ENCODE results near the gene SMPX.

SMPX gene

DNA sequence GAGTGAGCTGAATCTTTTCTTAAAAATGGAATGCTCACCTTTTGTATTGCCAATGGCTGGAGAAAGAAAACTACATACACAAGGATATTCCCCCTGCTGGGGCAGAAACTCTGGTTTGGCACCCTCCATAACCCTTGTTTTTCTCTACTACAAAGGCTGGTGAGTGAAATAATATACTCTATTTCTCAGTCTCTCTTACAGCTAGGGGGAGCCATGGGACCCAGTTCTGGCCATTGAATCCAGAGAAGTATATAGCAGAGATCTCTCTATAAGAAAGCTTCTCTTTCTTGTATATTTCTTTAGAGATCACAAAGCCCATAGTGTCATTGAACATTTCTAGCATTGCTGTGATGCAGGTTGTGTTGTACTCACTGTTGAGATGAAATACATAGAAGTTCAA, 49.8 kb downstream of the SMPX start:
- no peak for DNase-seq

DNA sequence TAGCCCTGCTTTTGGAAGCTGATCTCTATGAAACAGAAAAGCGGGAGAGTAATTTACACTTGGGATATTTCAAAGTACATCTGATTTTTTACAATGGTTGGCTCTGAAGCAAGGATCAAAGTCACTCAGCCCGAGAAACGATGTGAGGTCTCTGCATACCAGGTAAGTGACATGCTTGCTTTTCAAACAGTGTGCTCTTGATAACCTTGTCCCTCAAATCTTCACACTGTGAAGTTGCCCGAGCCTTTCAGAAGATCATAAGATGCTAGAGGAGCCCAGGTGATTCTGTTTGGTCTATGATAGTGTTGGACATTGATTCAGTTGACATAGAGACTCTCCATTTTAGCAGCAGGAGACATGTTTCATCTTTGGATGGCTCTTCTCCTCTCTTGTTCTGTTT, 52.7 kb downstream of the SMPX start:
- no peak for DNase-seq

DNA sequence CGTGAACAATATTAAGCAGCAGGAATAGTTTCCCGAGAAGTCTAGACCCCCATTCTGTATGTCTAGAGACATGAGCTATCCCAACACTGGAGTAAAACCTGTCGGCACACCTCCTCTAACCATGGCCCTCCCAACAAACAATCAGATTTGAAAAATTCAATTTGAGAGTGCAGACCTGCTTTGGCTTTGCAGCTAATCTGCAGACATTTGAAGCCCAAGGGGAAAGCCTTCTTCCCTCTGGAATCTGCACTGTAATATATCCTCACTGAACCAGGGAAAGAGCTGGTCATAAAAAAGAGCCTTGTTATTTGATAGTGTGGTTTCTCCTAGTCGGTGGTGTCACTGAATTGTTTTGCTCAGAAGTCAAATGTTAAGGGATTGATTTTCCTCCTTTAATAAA, 55.2 kb downstream of the SMPX start:
- no peak for DNase-seq

DNA sequence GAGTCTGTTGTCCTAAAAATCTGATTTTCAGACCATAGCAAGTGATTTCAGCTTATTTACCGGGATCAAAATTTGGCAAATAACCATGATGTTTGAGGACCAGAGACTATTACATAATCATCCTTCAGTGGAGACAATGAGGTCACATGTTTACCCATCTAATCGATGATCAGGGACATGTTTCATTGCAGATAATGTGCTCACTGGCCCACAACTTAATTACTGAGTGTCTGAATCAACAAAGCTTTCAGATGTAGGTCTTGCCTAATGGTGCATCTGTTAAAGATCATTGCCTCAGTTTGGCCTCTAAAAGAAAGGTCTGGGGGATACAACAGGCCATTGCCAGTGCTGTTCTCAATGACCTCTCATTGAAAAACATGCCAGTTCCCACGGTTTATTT, 56.9 kb downstream of the SMPX start:
- DNase-seq, result no peak

DNA sequence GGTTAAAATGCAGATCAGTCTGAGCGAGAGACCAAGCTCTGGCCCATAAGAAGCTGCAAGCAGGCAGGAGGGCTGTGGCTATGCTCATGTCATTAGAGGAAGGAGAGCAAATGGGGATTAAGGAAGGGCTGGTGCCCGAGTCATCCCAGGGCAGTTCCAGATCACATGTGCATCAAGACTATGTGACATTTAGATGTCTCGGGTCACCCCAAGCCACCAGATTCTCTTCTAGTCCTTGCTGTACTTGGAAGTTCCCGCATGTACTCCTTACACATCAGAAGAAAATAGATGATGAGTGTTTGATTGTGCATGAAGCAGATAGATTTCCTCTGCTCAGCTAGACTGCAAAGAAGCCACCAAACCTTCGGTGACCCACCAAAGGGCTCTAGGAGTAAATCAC, 57.6 kb downstream of the SMPX start:
- no peak for DNase-seq

DNA sequence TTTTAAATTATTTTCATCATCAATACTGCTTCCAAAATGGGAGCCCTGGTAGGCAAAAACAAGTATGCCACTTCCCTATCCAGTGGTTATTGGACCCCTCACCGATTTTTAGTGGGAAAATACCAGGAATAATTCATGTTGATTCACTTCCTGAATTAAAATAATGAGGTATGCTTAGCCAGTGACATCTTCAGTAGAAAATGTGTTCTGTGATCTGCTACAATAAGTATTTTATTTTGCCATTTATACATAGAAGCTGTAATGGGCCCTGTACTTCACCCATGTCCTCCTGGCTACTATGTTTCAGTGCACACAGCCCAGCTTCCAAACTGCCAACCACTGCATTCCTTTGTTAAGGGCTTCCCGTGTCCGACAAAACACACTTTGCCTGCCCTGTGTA, 58.8 kb downstream of the SMPX start:
- no peak for DNase-seq

DNA sequence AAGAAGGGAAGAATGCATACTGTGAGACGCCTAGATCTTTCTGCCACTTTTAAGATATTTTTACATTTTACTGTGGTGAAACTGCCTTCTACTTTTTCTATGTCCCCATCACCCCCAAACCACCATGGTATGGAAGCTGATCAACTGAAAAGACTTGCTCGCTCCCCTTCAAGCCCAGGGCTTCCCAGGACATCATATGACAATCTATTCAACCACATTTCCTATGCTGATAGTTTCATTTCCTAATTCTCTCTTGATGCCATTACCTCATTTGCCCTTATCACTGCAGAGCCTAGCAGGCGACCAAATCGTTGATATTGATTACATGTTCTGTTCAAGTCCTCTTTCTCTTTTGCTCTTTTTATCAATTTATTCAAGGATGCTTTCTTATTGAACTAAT, 59.6 kb downstream of the SMPX start:
- DNase-seq, result no peak

DNA sequence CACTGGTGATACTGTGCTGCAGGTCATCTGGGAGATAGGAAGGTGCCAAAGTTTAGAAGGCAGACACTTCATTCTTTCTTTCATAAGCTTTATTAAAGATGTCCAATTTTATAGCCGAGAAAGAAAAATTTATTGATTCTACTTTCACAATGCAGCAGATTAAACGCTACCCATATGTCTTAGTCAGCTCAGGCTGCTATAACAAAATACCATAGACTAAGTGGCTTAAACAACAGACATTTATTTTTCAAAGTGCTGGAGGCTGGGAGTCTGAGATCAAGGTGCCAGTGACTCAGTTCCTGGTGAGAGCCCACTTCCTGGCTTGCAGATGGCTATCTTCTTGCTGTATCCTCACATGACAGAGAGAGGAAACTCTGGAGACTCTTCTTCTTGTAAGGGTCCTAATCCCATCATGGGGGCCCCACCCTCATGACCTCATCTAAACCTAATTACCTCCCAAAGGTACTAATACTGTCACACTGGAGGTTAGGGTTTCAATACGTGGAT, 66.4 kb downstream of the SMPX start:
- DNase-seq, result no peak

DNA sequence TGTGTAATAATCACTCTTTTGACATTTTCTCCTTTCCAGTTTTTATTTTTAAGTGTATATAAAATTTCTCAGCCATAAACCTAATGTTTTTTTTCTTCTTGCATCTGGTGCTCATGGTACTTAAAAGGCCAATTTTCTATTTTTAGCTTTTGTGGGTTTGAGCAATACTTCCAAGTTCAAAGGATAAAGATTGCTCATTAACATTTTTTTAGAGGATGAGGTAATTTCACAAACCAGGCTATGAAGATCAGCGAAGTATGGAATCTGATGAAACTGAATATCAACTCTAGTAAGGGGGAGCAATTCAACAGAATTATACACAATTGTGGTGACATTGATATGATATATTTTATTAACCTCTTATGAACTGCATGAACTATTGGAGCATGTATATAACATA, 74.0 kb downstream of the SMPX start:
- no peak for DNase-seq

DNA sequence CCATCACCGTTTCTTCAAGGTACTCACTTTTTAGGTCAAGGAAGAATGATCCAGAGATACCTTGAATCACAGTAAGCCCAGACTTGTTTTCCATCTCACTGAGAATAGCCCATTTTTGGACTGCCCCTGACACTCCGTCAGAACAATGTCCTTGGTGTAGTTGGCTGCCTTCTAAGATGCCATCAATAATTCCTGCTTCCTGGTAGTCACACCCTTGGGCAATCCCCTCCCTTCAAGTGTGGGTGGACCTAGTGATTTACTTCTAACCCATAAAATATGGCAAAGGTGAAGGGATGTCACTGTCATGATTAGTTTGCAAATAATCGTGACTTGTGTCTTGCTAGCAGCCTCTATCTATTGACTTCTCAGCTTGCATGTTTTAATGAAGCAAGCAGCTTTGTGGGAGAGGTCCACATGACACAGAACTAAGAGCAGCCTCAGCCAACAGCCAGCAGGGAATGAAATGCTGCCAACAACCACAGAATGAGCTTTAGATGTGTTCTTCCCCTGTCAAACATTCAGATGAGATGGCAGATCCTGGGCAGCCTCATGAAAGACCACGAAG, 79.8 kb downstream of the SMPX start:
- no peak for DNase-seq

DNA sequence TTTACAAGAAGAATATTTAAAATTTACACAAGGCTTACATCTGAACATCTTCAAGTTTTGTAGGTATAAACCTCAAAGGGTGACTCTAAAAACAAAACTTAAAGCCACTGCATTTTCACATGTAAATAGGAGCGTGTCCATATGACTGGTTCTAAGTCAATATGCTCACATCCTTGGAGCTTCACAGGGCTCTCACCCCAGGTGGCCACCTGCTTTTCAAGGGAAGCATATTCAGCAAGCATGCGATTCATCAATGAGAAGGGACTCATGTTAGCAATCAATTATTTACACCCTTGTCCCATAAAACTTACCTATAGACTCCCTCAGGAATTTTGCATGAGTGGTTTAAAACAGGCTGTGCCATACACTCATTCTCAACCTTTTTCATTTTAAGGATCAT, 82.0 kb downstream of the SMPX start:
- no peak for DNase-seq

DNA sequence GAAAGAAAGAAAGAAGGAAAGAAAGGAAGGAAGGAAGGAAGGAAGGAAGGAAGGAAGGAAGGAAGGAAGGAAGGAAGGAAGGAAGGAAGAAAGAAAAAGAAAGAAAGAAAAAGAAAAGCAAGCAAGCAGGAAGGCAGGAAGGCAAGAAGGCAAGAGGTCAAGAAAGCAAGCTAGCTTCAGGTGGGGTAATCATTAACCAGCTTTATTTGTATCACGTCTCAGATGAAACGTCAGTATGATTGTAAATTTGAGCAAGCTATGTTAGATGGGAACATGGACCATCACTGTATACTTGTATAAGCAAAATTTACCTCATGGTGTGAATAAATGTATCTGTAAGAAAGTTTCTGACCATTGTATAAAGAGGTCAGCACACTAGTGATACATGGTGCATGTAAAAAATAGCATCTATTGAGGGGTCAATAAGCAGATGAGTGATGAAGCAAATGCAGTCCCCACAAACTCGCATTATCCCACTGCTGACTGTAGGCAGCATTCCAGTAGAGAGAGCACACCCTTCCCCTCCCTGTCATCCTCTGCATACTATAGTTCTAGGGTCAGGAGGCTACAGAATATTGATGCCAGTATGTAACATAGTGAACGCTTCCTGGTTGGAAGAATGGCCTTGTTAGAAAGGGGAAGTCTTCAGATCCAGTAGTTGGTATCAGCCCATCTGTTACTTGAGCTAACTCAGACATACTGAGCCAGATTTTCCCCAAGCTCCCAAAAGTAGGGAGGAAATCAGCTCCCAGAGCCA, 83.3 kb downstream of the SMPX start:
- DNase-seq, result no peak

DNA sequence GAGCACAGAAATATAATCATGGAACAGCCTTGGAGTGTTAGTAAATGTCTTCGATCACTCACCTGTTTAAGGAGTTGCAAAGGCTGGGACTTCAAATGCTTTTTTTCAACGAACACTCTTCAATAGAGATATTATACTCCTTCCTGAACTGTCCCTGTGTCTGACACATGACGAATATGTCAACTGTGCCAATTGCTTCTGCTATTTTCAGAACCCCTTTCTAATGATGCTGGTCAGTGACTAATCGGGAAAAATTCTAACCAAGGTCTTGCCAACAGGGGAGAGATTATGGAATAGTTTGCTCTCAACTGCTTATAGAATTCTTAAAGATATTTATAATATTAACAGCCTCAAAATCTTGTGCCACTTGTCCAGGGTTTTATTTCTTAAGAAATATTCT, 91.2 kb downstream of the SMPX start:
- DNase-seq, result no peak

DNA sequence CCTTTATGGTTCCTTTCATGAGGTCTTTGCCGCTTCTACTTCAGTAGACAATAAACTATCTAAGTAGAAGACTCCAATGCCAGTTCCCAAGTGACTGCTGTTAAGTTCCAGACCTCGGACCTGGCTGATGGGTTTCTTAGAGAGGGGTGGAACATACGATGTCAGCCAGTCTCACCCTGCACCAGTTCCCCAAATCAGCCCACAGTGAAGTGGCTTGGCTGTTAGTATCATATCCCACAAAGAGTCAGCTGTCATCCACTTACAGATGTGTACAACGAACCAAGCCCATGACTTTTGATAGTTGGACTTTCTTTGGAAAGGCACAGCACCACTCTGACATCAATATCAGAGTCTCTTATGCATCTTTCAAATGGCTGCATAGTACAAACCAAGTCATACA, 91.7 kb downstream of the SMPX start:
- no peak for DNase-seq

DNA sequence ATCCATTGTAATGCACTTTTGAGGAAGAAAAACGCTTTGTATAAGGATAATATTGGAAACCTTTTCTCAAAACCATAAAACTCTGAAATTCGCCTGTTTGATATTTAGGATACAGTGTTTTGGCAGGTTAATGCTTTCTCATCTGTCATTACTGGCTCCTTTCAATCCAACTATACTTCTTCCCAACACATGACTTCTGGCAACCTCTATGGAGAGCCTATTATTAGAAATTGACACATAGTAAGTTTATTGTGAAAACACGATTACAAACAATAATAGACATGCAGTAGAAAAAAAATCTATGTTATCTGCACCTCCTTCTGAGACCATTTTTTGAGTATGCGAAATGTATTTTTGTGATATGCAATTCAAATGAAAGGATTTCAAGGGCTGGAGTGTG, 95.2 kb downstream of the SMPX start:
- DNase-seq, result no peak

DNA sequence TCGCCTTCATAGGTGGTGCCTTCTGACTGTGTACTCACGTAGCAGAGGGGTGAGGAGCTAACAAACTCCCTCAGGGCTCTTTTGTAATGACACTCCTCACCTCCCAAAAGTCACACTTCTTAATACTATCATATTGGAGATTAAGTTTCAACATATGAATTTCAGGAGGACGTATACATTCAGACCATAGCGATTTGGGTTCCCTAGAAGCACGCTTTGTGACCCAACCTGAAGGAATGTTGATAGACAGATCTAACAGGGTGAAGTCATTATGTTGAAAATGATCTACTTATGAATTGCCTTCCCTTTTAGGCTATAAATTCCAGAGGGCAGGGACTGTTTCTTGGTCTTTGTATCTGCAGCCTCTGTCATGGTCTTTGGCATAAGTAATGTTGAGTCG, 96.6 kb downstream of the SMPX start:
- DNase-seq, result no peak

DNA sequence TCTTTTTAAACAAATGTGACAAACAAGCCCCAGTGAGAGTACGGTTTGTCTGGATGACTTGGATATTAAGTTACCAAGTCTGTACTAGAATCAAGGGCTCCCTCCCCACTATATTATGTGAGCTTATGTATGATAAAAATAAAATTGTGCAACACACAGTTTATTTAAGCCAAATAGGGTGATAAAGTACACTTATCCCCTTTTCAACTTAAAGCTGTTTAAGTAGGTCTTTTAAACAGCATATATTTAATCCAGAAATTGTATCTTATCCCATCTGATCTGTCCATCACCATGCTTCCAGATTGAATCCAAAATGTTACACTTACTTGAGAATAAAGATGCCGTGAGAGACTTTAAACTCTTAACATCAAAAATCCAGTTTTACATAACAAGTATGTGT, 97.8 kb downstream of the SMPX start:
- DNase-seq, result no peak

DNA sequence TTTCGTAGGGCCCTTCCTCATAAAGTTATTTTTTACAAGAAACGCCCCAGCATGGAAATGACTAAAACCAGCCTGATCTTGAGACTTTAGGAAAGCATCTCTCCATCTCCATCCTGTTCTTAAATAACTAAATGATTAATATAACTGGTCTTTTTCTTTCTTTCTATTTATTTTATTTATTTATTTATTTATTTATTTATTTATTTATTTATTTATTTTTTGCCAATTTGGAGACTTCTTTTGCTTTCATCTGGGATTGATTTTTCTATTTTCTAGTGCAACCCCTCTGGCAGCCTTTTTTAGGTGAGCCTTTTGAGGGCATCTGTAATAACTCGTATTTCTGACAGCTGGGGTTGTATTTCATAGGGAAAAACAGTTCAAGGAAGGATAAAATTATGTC, 98.6 kb downstream of the SMPX start:
- DNase-seq, result no peak

DNA sequence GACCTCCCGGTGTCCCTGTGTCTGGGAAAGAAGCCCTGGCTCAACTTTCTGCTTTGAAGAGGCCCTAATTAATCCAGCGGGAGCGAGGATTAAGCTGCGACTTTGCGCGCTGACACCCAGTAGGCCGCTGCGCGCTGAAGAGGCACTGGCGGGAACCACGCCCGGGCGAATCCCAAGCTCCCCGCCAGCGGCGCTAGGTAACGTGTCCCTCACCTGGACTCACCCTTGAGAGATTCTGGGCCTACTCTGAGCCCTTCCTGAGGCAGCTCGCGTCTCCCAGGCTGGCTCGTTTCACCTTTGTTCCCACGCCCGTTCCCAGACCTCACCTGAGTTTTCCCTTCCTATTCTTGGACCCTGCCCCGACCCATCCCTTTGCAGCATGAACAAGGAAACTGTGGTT, 99.2 kb downstream of the SMPX start:
- DNase-seq, result no peak

DNA sequence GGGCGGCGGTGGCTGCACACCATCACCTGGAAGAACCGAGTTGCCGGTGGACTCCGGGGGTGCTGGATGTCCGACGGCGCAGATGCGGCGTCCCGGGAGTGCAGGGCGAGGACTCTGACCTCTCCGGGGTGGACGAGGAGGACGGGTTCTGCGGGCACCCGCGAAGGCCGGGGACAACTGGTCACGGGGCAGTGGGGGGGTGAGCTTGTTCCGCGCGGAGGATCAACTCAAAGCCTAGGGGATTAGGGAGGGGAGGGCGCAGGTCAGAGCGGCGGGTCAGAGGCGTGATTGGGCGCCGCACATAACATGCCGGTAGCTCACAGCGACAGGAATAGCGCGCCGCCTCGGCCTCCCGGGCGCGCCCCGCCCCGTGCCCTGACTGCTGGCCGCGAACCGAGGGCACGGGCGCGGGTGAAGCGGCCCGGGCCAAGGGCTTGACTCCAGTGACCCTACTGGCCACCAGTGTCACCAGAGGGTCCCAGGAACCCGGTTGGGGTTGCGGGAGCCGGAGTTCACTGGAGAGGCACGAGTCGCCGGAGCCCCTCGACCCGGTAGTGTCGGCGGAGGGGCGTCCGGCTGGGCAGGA, 99.7 kb downstream of the SMPX start, which contains the start of gene KLHL34:
TSS of gene KLHL34 (minus strand) at position 179 of the 586 bp plus-strand sequence. CDS start 542 bp downstream, outside the sequence.
- no peak for DNase-seq

DNA sequence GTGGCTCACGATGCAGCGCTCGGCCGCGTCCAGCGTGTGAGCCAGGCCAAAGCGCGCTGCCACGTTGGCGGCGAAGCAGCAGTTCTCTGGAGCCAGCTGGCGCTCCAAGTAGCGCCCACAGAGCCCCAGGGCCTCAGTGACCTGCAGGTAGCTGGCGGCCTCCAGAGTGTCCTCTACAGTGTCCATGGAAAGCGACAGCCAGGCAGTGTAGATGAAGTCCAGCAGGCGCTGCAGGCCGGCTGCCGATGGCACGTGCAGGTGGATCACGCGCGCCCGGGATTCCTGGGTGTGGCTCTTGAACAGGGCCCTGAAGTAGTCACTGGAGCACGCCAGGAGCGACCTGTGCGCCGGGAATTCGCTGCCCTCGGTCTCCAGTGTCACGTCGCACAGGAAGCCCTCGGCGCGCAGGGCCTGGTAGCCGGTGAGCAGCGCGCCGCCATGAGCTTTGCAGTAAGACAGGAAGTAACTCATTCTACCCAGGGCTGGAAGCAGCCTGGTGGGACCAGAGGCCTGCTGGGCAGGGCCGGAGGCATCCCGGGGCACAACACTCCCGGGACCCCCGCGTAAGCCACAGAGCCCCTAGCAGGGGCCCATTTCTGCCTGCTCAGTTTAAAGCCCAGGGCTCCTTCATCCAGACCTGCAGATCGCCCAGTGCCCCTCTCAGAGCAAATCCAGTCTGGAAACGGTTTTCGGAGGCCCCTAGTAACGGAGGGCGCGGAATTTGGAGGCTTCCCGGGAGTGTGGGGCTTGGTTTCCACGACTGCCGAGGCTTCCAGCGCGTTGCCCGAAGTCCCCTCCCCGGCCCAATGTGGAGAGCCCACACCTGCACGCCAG, 100.4 kb downstream of the SMPX start:
- DNase-seq, result no peak

DNA sequence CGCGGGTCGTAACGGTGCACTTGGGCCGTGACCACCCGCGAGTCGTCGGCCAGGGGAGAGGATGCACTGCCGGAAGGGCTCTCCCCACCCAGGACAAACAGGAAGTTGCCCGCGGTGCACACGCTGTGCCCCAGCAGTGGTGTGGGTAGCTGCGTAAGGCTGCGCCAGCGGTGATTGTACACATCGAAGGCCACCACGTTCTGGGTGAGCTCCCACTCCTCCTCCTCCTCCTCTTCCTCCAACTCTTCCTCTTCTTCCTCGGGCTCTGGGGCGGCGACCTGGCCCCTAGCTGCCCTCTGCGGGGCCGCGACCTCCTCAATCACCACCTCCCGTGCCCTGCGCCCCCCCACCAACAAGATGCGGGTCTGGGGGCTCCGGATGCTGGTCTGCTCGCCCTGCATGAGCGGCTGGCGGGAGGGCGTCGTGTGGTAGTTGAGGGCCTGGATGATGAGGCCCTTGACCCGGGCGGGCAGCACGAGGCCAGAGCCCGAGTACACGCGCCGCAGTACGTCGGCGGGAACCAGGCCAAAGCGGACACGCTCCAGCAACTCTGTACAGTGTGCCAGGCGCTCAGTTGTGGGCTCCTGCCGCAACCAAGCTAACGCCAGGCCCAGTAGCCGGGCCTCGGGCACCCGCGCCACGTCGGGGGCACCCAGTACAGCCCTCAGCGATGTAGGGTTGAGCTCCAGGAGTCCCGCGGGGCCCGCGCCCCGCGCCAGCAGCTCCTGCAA, 101.2 kb downstream of the SMPX start:
- DNase-seq, result no peak

Measured in bone marrow (tissue), 2 donors.